HepG2 (cell line): ENCODE data around the gene TUBB. TPM values are rescaled to one million over a fixed set of nuclear protein-coding genes. Genes with fewer than 3 reads are reported as not detected.

Experiments used
- CCAR2 ChIP-seq: fragments of 200-400 bp; formaldehyde crosslinking; optimal IDR thresholded peaks from 2 replicates; pipeline ENCODE3; 2018; ENCODE audit warnings: low read depth, mild to moderate bottlenecking, low read length, moderate library complexity
- GFI1 ChIP-seq: sonication (generic); formaldehyde crosslinking; IDR thresholded peaks from 2 replicates; pipeline ENCODE4 v1.5.0; 2020; ENCODE audit warnings: missing genetic modification reagents, mild to moderate bottlenecking, borderline replicate concordance
- HHEX ChIP-seq: IDR thresholded peaks from 2 replicates; pipeline ENCODE4 v1.6.1; 2016; ENCODE audit warnings: control low read depth
- SIN3B ChIP-seq: fragments of 150-350 bp; IDR thresholded peaks from 2 replicates; pipeline ENCODE4 v1.6.1; 2014; ENCODE audit warnings: low read length
- TBL1XR1 ChIP-seq: fragments of 150-350 bp; IDR thresholded peaks from 2 replicates; pipeline ENCODE4 v1.6.1; 2014; ENCODE audit warnings: borderline replicate concordance, low read length; ENCODE audit not compliant: partially characterized antibody
- TFAP4 ChIP-seq: sonication (generic); IDR thresholded peaks from 2 replicates; pipeline ENCODE4 v1.6.1; 2016; ENCODE audit warnings: low read depth, borderline replicate concordance
- ZBTB44 ChIP-seq: sonication (generic); formaldehyde crosslinking; IDR thresholded peaks from 2 replicates; pipeline ENCODE4 v1.4.0; 2020; ENCODE audit warnings: missing genetic modification reagents
- ZNF564 ChIP-seq: sonication (generic); formaldehyde crosslinking; IDR thresholded peaks from 2 replicates; pipeline ENCODE4 v1.8.1; 2023; ENCODE audit warnings: mild to moderate bottlenecking, missing genetic modification reagents
- ZNF703 ChIP-seq: sonication (generic); formaldehyde crosslinking; IDR thresholded peaks from 2 replicates; pipeline ENCODE4 v1.5.1; 2020; ENCODE audit warnings: missing genetic modification reagents, mild to moderate bottlenecking, moderate library complexity, borderline replicate concordance
- ZNF788 ChIP-seq: sonication (generic); formaldehyde crosslinking; IDR thresholded peaks from 2 replicates; pipeline ENCODE4 v1.5.0; 2020; ENCODE audit warnings: mild to moderate bottlenecking, missing genetic modification reagents, borderline replicate concordance
- polyA plus RNA-seq, 8 experiments: library from polyadenylated mRNA; depleted of rRNA in 3 of 8; stranded (reverse) in 7 of 8; unstranded in 1 of 8; fragments of >200 nt; fragmentation: Illumina TruSeq in 4 of 8; extraction: Trizol in 4 of 8; gene quantifications; 2 replicates each; pipeline versions ENCODE4 v1.2.1 to v1.2.3, GENCODE V29; 2011 to 2016; ENCODE audit warnings: low read depth in 4 of 8, missing spikeins in 1 of 8, mixed read lengths in 1 of 8; ENCODE audit not compliant: insufficient read depth in 1 of 8
- total RNA-seq, 5 experiments: library from RNA; depleted of rRNA; stranded (reverse); fragments of >200 nt; fragmentation: Illumina TruSeq; extraction: Trizol; gene quantifications; 2 replicates each; pipeline ENCODE4 v1.2.3, GENCODE V29; 2016; ENCODE audit warnings: low read depth in 1 of 5
- TF ChIP-seq, protein P1 (sequence below): sonication (generic); formaldehyde crosslinking; IDR thresholded peaks from 2 replicates; pipeline ENCODE4 v1.4.0; 2020; ENCODE audit warnings: missing genetic modification reagents
- TF ChIP-seq, protein P2 (sequence below): sonication (generic); formaldehyde crosslinking; IDR thresholded peaks from one replicate; pipeline ENCODE4 v1.5.1; 2020; ENCODE audit warnings: mild to moderate bottlenecking, missing genetic modification reagents; ENCODE audit errors: not compliant biosample characterization

TUBB gene
- total and polyA plus RNA-seq, 2 of the 13 experiments (the other 11 are each of a cell fraction or from before 2014, with no cell fraction given), result 911 to 1,163 TPM

DNA sequence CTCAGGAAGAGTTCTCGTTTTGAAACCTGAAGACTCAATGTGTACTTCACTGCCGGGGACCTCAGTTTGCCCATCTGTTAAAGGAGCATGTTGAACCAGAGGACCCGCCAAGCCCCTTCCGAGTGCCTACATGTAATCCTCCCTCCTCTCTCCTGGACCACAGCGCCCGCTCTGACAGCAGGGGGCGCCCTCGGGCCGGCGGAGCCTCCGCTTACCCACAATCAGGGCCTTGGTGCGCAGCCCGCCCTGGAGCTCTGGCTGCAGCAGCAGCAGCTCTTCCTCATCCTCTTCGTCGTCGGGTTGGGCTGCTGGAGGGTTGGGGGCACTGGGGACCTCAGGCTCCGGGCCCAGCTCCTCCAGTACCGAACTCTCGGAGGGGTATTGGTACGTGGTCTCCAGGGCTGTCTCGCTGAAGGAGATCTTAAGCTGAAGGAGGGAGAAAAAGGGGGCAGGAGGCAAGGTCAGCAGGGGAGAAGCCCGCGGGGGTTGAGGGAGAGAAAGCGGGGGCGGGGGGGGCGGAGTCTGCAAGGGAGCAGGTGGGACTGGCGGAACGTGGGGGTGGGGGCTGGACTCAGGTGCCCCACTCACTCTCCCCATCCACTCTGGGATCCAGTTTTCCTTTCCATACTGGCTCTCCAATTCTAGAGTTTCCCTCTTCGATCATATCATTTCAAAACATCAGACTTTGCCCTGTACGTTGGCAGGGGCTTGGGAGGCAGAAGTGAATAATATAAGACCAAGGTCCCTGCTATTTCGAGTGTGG, 41.0 kb upstream of the TUBB start (continued):
- TF ChIP-seq, protein P1, sequence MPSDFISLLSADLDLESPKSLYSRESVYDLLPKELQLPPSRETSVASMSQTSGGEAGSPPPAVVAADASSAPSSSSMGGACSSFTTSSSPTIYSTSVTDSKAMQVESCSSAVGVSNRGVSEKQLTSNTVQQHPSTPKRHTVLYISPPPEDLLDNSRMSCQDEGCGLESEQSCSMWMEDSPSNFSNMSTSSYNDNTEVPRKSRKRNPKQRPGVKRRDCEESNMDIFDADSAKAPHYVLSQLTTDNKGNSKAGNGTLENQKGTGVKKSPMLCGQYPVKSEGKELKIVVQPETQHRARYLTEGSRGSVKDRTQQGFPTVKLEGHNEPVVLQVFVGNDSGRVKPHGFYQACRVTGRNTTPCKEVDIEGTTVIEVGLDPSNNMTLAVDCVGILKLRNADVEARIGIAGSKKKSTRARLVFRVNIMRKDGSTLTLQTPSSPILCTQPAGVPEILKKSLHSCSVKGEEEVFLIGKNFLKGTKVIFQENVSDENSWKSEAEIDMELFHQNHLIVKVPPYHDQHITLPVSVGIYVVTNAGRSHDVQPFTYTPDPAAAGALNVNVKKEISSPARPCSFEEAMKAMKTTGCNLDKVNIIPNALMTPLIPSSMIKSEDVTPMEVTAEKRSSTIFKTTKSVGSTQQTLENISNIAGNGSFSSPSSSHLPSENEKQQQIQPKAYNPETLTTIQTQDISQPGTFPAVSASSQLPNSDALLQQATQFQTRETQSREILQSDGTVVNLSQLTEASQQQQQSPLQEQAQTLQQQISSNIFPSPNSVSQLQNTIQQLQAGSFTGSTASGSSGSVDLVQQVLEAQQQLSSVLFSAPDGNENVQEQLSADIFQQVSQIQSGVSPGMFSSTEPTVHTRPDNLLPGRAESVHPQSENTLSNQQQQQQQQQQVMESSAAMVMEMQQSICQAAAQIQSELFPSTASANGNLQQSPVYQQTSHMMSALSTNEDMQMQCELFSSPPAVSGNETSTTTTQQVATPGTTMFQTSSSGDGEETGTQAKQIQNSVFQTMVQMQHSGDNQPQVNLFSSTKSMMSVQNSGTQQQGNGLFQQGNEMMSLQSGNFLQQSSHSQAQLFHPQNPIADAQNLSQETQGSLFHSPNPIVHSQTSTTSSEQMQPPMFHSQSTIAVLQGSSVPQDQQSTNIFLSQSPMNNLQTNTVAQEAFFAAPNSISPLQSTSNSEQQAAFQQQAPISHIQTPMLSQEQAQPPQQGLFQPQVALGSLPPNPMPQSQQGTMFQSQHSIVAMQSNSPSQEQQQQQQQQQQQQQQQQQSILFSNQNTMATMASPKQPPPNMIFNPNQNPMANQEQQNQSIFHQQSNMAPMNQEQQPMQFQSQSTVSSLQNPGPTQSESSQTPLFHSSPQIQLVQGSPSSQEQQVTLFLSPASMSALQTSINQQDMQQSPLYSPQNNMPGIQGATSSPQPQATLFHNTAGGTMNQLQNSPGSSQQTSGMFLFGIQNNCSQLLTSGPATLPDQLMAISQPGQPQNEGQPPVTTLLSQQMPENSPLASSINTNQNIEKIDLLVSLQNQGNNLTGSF (CRISPR knock-in tag), result no peak
- peak; percentile 48; the same call in 1 of the 2 replicates for TF ChIP-seq SIN3B
- TF ChIP-seq ZNF564 (CRISPR knock-in tag), result no peak
- no peak for TF ChIP-seq TFAP4
- TF ChIP-seq ZNF703 (CRISPR knock-in tag), result no peak
- TF ChIP-seq, protein P2, sequence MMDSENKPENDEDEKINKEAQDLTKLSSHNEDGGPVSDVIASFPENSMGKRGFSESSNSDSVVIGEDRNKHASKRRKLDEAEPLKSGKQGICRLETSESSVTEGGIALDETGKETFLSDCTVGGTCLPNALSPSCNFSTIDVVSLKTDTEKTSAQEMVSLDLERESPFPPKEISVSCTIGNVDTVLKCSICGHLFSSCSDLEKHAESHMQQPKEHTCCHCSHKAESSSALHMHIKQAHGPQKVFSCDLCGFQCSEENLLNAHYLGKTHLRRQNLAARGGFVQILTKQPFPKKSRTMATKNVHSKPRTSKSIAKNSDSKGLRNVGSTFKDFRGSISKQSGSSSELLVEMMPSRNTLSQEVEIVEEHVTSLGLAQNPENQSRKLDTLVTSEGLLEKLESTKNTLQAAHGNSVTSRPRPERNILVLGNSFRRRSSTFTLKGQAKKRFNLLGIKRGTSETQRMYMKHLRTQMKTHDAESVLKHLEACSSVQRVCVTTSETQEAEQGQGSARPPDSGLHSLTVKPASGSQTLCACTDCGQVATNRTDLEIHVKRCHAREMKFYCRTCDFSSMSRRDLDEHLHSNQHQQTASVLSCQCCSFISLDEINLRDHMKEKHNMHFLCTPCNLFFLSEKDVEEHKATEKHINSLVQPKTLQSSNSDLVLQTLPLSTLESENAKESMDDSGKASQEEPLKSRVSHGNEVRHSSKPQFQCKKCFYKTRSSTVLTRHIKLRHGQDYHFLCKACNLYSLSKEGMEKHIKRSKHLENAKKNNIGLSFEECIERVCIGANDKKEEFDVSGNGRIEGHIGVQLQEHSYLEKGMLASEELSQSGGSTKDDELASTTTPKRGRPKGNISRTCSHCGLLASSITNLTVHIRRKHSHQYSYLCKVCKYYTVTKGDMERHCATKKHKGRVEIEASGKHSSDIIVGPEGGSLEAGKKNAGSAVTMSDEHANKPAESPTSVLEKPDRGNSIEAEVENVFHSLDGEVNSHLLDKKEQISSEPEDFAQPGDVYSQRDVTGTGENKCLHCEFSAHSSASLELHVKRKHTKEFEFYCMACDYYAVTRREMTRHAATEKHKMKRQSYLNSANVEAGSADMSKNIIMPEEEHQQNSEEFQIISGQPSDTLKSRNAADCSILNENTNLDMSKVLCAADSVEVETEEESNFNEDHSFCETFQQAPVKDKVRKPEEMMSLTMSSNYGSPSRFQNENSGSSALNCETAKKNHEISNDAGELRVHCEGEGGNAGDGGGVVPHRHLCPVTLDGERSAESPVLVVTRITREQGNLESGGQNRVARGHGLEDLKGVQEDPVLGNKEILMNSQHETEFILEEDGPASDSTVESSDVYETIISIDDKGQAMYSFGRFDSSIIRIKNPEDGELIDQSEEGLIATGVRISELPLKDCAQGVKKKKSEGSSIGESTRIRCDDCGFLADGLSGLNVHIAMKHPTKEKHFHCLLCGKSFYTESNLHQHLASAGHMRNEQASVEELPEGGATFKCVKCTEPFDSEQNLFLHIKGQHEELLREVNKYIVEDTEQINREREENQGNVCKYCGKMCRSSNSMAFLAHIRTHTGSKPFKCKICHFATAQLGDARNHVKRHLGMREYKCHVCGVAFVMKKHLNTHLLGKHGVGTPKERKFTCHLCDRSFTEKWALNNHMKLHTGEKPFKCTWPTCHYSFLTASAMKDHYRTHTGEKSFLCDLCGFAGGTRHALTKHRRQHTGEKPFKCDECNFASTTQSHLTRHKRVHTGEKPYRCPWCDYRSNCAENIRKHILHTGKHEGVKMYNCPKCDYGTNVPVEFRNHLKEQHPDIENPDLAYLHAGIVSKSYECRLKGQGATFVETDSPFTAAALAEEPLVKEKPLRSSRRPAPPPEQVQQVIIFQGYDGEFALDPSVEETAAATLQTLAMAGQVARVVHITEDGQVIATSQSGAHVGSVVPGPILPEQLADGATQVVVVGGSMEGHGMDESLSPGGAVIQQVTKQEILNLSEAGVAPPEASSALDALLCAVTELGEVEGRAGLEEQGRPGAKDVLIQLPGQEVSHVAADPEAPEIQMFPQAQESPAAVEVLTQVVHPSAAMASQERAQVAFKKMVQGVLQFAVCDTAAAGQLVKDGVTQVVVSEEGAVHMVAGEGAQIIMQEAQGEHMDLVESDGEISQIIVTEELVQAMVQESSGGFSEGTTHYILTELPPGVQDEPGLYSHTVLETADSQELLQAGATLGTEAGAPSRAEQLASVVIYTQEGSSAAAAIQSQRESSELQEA (CRISPR knock-in tag), result no peak
- peak; percentile 53; the same call in 1 of the 2 replicates for TF ChIP-seq ZNF788 (CRISPR knock-in tag)
- no peak for TF ChIP-seq TBL1XR1
- TF ChIP-seq CCAR2, result no peak
- TF ChIP-seq GFI1 (CRISPR knock-in tag), result peak; percentile 63; the same call in 1 of the 2 replicates
- no peak for TF ChIP-seq HHEX
- no peak for TF ChIP-seq ZBTB44 (CRISPR knock-in tag)
